ENCODE data around the gene ADD3.

- TF ChIP-seq CTCF (IDR thresholded peaks at IDR 0.05) (no peak), CREM (CRISPR knock-in tag; IDR thresholded peaks at IDR 0.05) (no peak), ZNF263 (CRISPR knock-in tag; IDR thresholded peaks at IDR 0.05; ENCODE audit: low read depth) (no peak), TP53 (CRISPR knock-in tag; IDR thresholded peaks at IDR 0.05) (no peak), ZBTB21 (CRISPR knock-in tag; IDR thresholded peaks at IDR 0.05; ENCODE audit: borderline replicate concordance) (no peak), TCF7 (CRISPR knock-in tag; IDR thresholded peaks at IDR 0.05; ENCODE audit: low read depth) (no peak), ATF2 (CRISPR knock-in tag; IDR thresholded peaks at IDR 0.05; ENCODE audit: borderline replicate concordance, low read depth) (no peak), ATF1 (CRISPR knock-in tag; IDR thresholded peaks at IDR 0.05) (no peak), NFYB (CRISPR knock-in tag; conservative IDR thresholded peaks at IDR 0.05; ENCODE audit: low read depth) (no peak), KAT7 (CRISPR knock-in tag; IDR thresholded peaks at IDR 0.05; ENCODE audit: borderline replicate concordance) (no peak), NR1H2 (CRISPR knock-in tag; IDR thresholded peaks at IDR 0.05) (no peak)
Measured at GRCh38 chr10:110181911-110182310, 174.1 kb downstream of the ADD3 start.

Data from WTC11 (cell line).